AG09309 (cell line): ENCODE data around the gene MSTN.

Source experiments
- DNase-seq: peaks from one replicate; pipeline ENCODE4 v3.0.0-alpha.2; 2010; ENCODE audit warnings: low read depth
- H3K4me3 ChIP-seq: 2 replicates; pipeline ENCODE4 v1.5.1; 2011; ENCODE audit warnings: mild to moderate bottlenecking, low read depth, low read length, moderate library complexity; ENCODE audit not compliant: control insufficient read depth
- CTCF ChIP-seq: IDR thresholded peaks from 2 replicates; pipeline ENCODE4 v1.5.1; 2011; ENCODE audit warnings: mild to moderate bottlenecking, low read depth, low read length, inconsistent platforms; ENCODE audit not compliant: insufficient read depth, control insufficient read depth; ENCODE audit errors: missing control alignments

Gene MSTN

GRCh38 chr2:190103144-190103543, 40.6 kb upstream of the MSTN start:
- H3K4me3 ChIP-seq: no peak overlapping the region
- DNase-seq: no peak
- no peak for TF ChIP-seq CTCF

GRCh38 chr2:190099890-190100697, 37.6 kb upstream of the MSTN start:
- H3K4me3 ChIP-seq: no peak overlapping the region
- no peak for TF ChIP-seq CTCF
- DNase-seq: no peak

- no peak for DNase-seq
- TF ChIP-seq CTCF: no peak
- H3K4me3 ChIP-seq: no peak overlapping the region
These were observed 36.3 kb upstream of the MSTN start for GRCh38 chr2:190098851-190099250.

- DNase-seq: no peak
- TF ChIP-seq CTCF: no peak
- no peak overlapping the region for H3K4me3 ChIP-seq
These were observed 34.6 kb upstream of the MSTN start for GRCh38 chr2:190097115-190097514.

- TF ChIP-seq CTCF: no peak
- no peak for DNase-seq
- no peak overlapping the region for H3K4me3 ChIP-seq
These were observed 31.9 kb upstream of the MSTN start for GRCh38 chr2:190094316-190094871.

GRCh38 chr2:190093793-190094192, 31.3 kb upstream of the MSTN start:
- no peak overlapping the region for H3K4me3 ChIP-seq
- DNase-seq: no peak
- TF ChIP-seq CTCF: no peak
